Stromal cell of bone marrow (primary cell): ENCODE results near the gene TRAPPC2L.

Experiments used
- DNase-seq: peaks from one replicate; pipeline ENCODE4 v3.0.0-alpha.2; 2012; ENCODE audit warnings: low read depth

TRAPPC2L gene

GRCh38 chr16:88839745-88840599 is 17.0 kb upstream of the TRAPPC2L start:
- DNase-seq: no peak

DNA sequence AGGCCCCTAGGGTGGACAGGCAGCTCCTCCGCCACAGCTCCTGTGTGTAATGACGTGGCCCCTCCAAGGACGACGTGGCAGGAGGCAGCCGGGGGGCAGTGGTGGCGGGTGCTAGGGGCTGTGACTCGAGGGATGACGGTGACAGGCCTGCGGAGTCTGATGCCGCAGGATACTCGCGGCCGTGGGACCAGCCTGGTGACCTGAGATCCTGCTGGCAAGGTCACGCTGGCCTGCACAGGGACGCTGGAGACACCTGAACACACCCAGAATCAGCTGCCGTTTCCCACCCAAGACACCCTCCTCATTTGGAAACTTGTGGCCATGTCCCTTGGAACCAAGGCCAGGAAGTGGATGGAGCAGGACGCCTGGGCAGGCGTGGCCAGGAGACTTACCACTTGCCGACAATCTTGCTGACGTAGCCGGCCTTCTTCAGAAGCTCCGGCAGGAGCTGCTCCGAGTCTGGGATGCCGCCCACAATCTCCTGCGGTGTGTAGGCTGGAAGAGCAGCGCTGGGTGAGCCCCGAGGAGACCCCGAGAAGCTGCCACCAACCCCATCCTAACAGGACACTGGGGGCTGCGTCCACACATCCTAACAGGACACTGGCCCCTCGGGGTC is 16.2 kb upstream of the TRAPPC2L start:
- no peak for DNase-seq

DNA sequence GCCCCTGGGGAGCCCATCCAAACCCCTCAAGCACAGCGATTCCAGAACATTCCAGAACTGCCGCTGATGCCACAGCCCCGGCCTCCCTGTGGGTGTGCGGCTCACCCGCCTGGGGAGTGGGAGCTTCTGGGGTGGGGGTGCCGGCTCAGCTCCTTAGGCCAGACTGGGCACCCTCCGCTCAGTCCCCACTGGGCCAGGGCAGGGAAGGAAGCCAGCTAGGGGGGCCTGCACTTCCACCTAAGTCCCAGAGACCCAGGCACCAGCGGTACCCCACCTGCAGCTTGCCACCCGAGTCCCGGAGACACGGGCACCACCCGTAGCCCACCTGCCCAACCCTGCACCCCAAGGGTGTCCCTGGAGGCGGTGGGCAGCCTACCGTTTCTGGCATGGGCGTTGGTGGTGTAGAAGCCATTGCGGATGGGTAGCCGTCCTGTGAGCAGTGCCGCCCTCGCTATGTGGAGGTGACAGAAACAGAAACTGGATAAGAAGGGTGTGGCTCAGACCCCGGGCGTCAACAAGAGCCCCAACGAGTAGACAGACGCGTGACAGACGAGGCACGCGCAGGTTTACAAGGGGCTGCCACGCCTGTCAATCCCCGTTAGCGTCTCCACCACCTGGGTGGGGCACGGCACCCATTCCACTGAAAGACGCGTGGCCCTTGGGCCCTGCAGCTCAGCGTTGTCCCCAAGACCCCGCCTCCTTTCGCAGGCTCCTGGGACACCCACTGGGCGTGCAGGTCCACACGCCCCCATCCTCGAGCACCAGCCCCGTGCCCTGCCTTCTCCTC is 15.2 kb upstream of the TRAPPC2L start:
- no peak for DNase-seq

GRCh38 chr16:88842308-88842756 is 14.6 kb upstream of the TRAPPC2L start:
- no peak for DNase-seq

DNA sequence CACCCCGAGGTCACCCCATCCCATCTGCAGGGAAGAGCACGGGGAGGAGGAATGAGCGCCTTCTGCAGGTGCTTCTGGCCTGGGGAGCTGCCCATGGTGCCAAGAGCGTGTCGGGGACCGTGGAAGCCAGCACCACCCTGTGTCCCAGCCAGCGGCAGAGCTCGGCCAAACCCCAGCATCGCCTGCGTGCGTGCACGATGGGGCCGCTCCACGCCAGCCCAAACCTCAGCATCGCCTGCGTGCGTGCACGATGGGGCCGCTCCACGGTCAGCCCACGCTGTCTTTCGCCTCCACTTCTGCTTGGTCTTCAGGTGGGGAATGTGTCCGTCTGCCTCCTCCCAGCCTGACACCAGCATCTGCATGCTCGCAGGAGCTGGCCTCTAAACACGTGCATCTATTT is 14.1 kb upstream of the TRAPPC2L start:
- no peak for DNase-seq

DNA sequence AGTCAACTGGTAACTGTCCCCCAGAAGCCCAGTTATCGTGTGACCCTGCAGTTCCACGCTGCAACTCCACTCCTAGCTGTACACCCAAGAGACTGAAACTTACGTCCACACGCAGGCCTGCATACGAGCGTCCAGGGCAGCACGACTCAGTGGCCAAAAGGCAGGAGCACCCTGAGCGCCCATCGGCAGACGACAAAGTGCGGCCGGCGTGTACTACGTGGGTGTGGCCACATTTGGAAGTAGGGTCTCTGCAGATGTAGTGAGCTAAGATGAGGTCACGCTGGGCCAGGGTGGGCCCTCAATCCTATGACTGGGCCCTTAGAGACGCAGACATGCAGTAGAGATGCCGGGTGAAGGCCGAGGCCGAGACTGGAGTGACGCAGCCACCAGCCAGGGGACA is 13.7 kb upstream of the TRAPPC2L start:
- no peak for DNase-seq

GRCh38 chr16:88844419-88845036 is 12.4 kb upstream of the TRAPPC2L start:
- DNase-seq: no peak

- no peak for DNase-seq
Measured at GRCh38 chr16:88846088-88846487, 10.8 kb upstream of the TRAPPC2L start.

DNA sequence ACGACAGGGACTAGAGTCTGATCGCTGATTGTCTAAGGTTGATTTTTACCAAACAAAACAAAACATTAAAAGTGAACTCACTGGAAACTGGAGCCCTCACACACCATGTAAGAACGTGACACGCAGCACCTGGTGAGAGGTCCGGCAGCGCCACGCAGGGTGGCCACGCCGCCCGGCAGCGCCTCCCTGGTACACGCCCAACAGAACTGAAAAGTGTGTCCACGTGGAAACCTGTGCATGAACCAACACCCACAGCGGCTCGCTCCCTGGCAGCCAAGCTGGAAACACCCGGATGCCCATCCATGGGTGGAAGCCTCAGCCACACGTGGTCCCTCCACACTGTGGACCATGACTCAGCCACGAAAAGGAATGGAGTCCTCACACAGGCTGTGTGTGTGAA is 9.3 kb upstream of the TRAPPC2L start:
- no peak for DNase-seq

GRCh38 chr16:88848557-88848956 is 8.4 kb upstream of the TRAPPC2L start:
- DNase-seq: no peak

- no peak for DNase-seq
Measured at GRCh38 chr16:88850531-88851199, 6.3 kb upstream of the TRAPPC2L start.

DNA sequence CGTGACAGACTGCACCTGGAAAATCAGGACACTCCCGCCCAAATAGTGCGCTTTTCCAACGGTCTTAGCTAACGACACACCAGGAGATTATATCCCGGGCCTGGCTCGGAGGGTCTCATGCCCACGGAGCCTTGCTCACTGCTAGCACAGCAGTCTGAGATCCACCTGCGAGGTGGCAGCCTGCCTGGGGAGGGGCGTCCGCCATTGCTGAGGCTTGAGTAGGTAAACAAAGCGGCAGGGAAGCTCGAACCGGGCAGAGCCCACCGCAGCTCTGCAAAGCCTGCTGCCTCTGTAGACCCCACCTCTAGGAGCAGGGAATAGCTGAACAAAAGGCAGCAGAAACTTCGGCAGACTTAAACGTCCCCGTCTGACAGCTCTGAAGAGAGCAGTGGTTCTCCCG is 5.3 kb upstream of the TRAPPC2L start:
- DNase-seq: no peak

GRCh38 chr16:88853325-88853941 is 3.5 kb upstream of the TRAPPC2L start:
- no peak for DNase-seq

DNA sequence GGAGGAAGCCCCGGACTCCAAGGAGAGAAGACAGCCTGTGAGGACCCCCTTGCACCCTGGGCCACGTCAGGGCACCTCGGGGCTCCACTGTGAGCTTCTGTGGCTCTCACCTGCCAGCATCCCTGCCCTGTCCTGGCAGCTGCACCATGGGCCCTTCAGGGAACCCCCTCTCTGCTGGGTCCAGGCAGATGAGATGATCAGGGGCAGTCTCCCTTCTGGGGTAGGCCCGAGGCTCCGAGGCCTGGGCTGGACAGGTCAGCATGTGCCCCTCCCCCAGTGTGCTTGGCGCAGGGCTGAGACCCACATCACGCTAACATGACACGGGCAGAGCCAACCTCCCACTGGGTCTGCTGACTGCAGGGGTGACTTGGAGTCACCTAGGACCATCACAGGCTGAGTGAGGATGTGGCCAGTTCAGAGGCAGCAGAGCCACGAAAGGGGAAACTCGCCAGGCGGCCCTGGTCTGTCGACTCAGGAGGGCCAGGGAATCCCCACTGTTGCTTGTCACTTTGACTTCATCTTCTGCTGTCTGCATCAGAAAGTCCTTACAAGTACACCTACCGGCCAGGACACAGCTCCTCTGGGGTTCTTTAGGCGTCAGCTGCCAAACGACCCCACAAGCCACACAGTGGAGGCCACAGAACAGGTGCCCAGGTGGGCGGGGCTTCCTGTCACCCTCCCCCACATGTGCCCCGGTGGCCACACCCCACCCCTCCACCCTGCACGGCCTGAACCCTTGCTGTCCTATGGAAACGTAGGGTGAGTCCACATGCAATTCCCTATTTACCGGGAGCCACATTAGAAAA is 2.4 kb upstream of the TRAPPC2L start:
- DNase-seq: no peak

DNA sequence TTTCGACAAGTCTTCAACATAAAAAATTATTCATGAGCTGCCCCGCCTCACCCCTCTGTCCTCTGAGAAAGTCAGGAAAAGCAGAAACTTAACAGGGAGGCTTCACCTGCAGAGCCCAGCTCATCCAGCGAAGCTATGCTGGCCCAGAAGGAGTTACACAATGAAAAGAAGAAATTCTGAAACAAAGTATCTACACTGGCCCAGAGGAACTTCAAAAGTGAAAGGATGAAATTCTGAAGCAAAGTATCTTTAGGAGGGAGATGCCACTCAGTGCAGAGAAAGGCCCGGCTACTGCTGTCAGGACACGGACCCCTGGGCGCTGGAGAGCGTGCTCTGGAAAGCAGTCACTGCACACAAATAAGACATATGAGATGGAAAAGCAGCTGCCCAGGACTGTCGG is 1.8 kb upstream of the TRAPPC2L start:
- no peak for DNase-seq

- no peak for DNase-seq
Measured at GRCh38 chr16:88855736-88856121, 1.2 kb upstream of the TRAPPC2L start.

DNA sequence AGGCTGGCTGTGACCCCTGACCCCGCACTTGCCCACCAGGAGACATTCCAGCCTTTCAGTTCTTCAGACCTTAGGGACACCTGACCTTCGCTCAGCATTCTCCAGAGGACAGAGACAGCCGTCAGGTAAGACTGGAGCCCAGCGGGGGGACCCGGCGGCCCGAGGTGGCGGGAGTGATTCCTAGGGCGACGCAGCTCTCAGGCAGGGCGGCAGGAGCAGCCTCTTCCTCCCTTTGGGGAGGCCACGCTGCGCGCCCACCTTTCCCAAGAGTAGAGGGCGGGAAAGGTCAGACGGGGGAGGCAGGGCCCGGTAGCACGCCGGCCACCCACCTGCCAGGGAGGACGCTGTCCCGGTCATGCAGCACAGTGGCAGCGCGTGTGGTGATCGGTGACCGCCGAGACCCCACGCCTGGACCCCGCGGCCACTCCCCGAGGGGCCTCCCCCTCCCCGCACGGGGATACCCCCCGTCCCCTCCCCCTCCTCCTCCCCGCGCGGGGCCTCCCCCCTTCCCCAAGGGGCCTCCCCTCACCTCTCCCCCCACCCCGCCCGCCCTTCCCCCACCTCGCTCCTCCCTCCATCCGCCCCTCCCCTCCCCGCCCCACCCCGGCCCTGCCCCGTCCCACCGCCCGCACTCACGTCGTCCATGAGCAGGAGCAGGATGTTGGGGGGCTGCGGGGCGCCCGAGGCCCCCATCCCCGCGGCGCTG is 652 bp upstream of the TRAPPC2L start:
- no peak for DNase-seq

DNA sequence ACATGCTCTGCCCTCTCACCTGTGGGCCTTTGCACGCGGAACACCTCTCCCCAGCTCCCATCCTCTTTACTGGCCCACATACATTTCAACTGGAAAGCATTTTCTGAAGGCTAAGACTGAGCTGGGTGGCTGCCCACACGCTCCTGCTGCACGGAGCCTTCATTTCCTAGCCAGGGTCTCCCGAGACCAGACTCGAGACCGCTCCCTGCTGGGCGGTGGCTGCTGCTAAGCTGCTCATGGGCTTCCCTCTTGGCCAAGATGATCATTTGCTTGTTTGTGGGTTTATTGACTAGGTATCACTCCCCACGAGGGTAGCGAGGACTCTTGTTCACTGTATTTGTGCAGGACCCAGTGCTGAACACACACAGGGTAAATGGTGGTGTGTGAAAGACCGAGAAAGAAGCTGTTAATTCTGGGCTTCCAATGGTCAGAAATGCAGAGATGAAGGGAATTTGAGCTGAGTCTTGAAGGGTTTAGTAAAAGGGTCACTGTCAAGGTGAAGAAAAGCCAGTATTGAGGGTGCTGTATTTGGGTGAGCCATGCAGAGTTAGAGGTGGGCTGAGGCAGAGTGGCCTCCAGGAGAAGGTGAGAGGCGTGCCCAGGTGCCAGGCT is 907 bp downstream of the TRAPPC2L start:
- peak; percentile 60 for DNase-seq

- no peak for DNase-seq
Measured at GRCh38 chr16:88859381-88860091, 2.6 kb downstream of the TRAPPC2L start.
